Breast epithelium (tissue), 3 donors: ENCODE measurements around the gene LRRC9.

Source experiments
- POLR2AphosphoS5 ChIP-seq, 3 donors: sonication (generic); formaldehyde crosslinking; IDR thresholded peaks; one replicate each; pipeline ENCODE4 v1.6.1; 2017; ENCODE audit warnings: antibody characterized with exemption in 3 of 3
- TF ChIP-seq, protein P1 (sequence below), 3 donors: fragments of 450-650 bp; IDR thresholded peaks; one replicate each; pipeline ENCODE4 v1.5.1; 2016 to 2017; ENCODE audit warnings: antibody characterized with exemption in 3 of 3, mild to moderate bottlenecking in 3 of 3, moderate library complexity in 3 of 3

- TF ChIP-seq, protein P1, sequence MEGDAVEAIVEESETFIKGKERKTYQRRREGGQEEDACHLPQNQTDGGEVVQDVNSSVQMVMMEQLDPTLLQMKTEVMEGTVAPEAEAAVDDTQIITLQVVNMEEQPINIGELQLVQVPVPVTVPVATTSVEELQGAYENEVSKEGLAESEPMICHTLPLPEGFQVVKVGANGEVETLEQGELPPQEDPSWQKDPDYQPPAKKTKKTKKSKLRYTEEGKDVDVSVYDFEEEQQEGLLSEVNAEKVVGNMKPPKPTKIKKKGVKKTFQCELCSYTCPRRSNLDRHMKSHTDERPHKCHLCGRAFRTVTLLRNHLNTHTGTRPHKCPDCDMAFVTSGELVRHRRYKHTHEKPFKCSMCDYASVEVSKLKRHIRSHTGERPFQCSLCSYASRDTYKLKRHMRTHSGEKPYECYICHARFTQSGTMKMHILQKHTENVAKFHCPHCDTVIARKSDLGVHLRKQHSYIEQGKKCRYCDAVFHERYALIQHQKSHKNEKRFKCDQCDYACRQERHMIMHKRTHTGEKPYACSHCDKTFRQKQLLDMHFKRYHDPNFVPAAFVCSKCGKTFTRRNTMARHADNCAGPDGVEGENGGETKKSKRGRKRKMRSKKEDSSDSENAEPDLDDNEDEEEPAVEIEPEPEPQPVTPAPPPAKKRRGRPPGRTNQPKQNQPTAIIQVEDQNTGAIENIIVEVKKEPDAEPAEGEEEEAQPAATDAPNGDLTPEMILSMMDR (IDR thresholded peaks at IDR 0.05), result no peak
- no peak for TF ChIP-seq POLR2AphosphoS5 (IDR thresholded peaks at IDR 0.05)
Measured at GRCh38 chr14:59931237-59931636, 11.3 kb downstream of the LRRC9 start.
